Measurements from ENCODE around the gene PITPNB.

PITPNB gene

DNA sequence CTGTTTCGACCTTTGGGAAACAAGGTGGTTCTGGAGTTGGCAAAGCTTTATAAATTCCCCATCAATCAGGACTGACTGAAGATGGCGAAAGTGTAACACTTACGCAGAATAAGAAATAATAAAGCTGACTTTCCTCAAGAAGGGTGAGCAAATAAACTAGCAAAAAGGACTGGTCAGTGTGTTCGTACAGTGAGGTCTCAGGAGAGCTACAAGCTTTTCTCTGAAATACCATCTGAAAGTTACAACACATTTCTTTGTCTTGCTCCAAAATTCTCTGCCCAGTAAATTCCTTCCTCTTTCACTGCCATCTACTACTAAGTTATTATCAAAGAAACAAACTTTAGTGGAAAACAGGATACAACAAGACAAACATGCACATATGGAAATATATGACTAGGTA lies 13.4 kb downstream of the PITPNB start:
- H3K9ac ChIP-seq (ENCODE audit: low read depth, low read length) = no peak overlapping the region
- peaks cover 3% of the 10 kb centered on the region; the same call in 1 of the 2 replicates for H3K36me3 ChIP-seq (ENCODE audit: insufficient read depth, low read length)
- H3K9me3 ChIP-seq (ENCODE audit: control insufficient read depth, insufficient read depth, low read length) = no peaks in the 10 kb centered on the region
- H3K4me1 ChIP-seq (ENCODE audit: insufficient read depth, low read length) = no peaks in the 10 kb centered on the region

DNA sequence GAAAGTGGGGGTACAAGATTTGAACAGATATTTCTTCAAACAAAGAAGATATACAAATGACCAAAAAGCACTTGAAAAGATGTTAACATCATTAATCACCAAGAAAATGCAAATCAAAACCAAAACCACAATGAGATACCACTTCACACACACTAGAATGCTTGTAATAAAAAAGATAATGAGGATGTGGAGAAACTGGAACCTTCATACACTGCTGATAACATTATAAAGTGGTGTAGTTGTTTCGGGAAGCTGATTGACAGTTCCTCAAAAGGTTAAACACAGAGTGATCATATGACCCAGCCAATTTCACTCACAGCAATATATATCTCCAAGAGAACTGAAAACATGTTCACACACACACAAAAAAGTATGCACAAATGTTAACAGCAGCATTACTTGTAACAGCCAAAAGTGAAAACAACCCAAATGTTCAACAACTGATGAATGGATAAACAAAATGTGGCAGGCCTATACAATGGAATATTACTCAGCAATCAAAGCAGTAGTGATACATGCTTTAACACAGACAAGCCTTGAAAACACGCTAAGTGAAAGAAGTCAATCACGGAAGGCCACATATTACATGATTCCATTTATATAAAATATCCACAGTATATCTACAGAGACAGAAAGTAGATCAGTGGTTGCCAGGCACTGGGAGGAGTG lies 15.1 kb downstream of the PITPNB start:
- Histone ChIP-seq H3K36me3 (ENCODE audit: insufficient read depth, low read length) (peaks cover 3% of the 10 kb centered on the region; the same call in 1 of the 2 replicates), H3K4me1 (ENCODE audit: insufficient read depth, low read length) (no peaks in the 10 kb centered on the region), H3K9me3 (ENCODE audit: control insufficient read depth, insufficient read depth, low read length) (no peaks in the 10 kb centered on the region), H3K9ac (ENCODE audit: low read depth, low read length) (no peak overlapping the region)

DNA sequence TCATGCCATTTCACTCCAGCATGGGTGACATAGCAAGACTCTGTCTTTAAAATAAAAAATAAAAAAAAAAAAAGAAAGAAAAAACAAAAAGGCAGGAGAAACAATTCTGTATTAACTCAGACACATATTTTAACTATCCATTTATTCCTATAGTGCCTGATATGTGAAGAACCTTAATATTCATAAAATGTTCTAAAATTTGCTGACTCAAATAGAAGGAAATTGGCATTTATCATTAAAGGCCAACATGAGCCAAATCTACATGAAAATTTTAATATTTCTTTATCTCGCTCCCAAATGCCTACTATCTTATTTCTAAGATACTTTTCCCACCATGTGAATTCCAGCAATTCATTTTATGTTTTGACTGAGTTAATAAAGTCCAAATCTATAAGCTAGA lies 18.9 kb downstream of the PITPNB start:
- Histone ChIP-seq H3K36me3 (ENCODE audit: insufficient read depth, low read length) (peaks cover 15% of the 10 kb centered on the region), H3K4me1 (ENCODE audit: insufficient read depth, low read length) (no peaks in the 10 kb centered on the region; the same call in 1 of the 2 replicates), H3K9ac (ENCODE audit: low read depth, low read length) (no peak overlapping the region), H3K9me3 (ENCODE audit: control insufficient read depth, insufficient read depth, low read length) (no peaks in the 10 kb centered on the region)

DNA sequence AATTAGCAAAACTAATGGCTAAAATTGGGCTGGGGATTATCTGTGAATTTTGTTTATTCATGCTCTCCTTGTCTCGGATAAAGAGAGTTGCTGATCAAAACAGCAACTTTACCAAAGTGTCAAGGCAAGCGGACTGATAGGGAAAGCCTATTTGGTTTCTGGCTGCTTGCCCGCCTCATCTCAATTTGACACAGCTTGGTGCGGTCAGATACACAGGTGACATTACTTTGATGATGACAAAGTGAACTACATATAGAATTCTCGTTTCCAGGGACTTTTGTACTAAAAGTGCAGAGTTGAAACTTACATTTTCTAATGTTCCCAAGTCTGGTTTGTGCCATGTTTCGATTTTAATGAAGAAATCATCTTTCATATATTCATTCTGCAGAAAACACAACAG lies 22.8 kb downstream of the PITPNB start:
- Histone ChIP-seq H3K9me3 (ENCODE audit: control insufficient read depth, insufficient read depth, low read length) (no peaks in the 10 kb centered on the region), H3K36me3 (ENCODE audit: insufficient read depth, low read length) (peaks cover 30% of the 10 kb centered on the region)

DNA sequence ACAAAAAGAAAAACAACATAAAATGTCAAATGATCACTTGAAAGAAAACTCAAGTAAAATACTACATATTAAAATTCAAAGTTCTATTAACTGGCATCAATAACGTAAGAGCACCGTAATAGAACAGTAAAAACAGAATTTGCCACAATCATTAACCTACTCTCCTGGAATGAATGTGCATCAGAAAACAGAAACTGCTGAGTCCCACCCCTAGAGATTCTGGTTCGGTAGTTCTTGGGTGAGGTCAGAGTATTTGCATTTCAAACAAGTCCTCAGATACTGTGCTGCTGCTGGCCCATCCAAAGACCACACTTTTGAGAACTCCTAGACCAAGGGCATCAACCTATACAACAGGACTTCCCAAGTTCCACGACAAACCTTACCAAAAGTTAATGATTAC lies 23.5 kb downstream of the PITPNB start:
- Histone ChIP-seq H3K36me3 (ENCODE audit: insufficient read depth, low read length) (peaks cover 33% of the 10 kb centered on the region), H3K9ac (ENCODE audit: low read depth, low read length) (no peak overlapping the region), H3K9me3 (ENCODE audit: control insufficient read depth, insufficient read depth, low read length) (no peaks in the 10 kb centered on the region), H3K4me1 (ENCODE audit: insufficient read depth, low read length) (no peaks in the 10 kb centered on the region; the same call in 1 of the 2 replicates)

More for the DNA sequence above, 22.8 kb downstream of the PITPNB start:
- Histone ChIP-seq H3K9ac (ENCODE audit: low read depth, low read length) (no peak overlapping the region), H3K4me1 (ENCODE audit: insufficient read depth, low read length) (no peaks in the 10 kb centered on the region; the same call in 1 of the 2 replicates)

DNA sequence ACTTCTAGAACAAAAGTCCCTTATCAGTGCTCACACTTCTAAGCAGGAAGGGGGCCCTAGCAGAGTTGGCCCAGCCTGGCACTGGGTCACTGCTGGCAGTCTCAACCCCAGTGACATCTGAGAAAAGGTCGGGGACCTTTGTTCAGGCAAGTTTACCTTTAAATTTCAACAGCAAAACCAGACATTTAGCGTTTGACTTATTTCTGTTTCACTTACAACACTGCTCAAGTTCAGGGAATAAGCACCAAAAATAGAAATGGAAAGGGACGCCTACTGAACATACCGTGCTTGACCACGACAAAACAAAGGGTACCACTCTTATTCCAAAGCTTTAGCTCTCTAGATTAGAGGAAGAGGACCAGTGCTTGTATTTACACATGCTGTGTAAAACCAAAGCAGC lies 26.2 kb downstream of the PITPNB start:
- H3K9ac ChIP-seq (ENCODE audit: low read depth, low read length) = no peak overlapping the region
- H3K9me3 ChIP-seq (ENCODE audit: control insufficient read depth, insufficient read depth, low read length) = no peaks in the 10 kb centered on the region
- peaks cover 39% of the 10 kb centered on the region for H3K36me3 ChIP-seq (ENCODE audit: insufficient read depth, low read length)
- no peaks in the 10 kb centered on the region; the same call in 1 of the 2 replicates for H3K4me1 ChIP-seq (ENCODE audit: insufficient read depth, low read length)

DNA sequence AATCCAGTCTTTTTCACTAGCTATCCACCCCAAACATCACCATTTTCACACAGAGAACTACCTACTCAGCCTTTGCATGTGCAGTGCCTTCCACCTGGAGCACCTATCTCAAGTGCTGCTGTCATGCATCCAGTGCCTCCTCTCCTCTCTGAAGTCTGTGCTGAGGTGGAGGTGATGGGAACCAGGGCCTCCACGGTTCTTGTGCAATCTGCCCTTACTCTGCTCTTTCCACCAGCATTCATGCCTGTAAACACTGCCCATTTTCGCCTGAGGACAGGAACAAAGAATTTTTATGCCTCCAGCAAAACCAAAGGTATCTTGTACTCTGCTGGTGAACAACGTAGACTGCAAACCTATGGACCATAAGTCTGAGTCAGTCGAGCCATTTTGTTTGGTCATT lies 27.0 kb downstream of the PITPNB start:
- Histone ChIP-seq H3K4me1 (ENCODE audit: insufficient read depth, low read length) (no peaks in the 10 kb centered on the region; the same call in 1 of the 2 replicates), H3K9ac (ENCODE audit: low read depth, low read length) (no peak overlapping the region), H3K9me3 (ENCODE audit: control insufficient read depth, insufficient read depth, low read length) (no peaks in the 10 kb centered on the region), H3K36me3 (ENCODE audit: insufficient read depth, low read length) (peaks cover 35% of the 10 kb centered on the region)

DNA sequence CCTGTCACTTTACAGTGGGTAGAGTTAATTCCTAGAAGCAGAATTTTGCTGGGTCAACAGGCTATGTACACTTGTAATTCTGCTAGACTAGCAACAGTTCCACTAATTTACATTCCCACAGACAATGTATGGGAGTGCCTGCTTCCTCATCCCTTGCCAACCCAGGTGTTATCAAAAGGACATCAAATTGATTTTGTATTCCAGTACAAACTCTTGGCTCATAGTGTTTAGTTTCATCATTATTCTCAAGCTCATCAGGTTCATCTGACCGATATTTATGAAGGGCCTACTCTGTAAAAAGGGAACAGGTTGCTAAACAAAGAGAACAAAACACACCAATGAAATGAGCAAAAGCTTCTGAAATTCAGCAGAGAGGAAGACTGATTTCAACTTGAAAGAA lies 30.7 kb downstream of the PITPNB start:
- peaks cover 21% of the 10 kb centered on the region for H3K36me3 ChIP-seq (ENCODE audit: insufficient read depth, low read length)
- H3K4me1 ChIP-seq (ENCODE audit: insufficient read depth, low read length) = peaks cover 16% of the 10 kb centered on the region
- no peaks in the 10 kb centered on the region for H3K9me3 ChIP-seq (ENCODE audit: control insufficient read depth, insufficient read depth, low read length)
- no peak overlapping the region for H3K9ac ChIP-seq (ENCODE audit: low read depth, low read length)

DNA sequence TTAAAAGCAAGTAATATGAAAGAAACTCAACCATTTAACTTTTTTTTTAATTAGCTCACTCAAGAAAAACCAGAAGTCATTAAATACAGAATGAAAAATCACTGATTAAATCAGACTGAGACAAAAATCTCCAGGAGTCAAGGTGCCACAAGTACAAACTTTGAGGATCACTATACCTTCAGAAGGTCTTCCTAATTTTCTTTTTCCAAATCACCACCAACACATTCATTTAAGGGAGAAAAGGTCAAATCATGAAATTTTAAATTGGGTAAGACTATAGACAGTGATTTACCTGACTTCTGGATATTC lies 32.3 kb downstream of the PITPNB start:
- H3K36me3 ChIP-seq (ENCODE audit: insufficient read depth, low read length) = peaks cover 12% of the 10 kb centered on the region
- no peak overlapping the region for H3K9ac ChIP-seq (ENCODE audit: low read depth, low read length)
- no peaks in the 10 kb centered on the region for H3K9me3 ChIP-seq (ENCODE audit: control insufficient read depth, insufficient read depth, low read length)
- H3K4me1 ChIP-seq (ENCODE audit: insufficient read depth, low read length) = peaks cover 16% of the 10 kb centered on the region

DNA sequence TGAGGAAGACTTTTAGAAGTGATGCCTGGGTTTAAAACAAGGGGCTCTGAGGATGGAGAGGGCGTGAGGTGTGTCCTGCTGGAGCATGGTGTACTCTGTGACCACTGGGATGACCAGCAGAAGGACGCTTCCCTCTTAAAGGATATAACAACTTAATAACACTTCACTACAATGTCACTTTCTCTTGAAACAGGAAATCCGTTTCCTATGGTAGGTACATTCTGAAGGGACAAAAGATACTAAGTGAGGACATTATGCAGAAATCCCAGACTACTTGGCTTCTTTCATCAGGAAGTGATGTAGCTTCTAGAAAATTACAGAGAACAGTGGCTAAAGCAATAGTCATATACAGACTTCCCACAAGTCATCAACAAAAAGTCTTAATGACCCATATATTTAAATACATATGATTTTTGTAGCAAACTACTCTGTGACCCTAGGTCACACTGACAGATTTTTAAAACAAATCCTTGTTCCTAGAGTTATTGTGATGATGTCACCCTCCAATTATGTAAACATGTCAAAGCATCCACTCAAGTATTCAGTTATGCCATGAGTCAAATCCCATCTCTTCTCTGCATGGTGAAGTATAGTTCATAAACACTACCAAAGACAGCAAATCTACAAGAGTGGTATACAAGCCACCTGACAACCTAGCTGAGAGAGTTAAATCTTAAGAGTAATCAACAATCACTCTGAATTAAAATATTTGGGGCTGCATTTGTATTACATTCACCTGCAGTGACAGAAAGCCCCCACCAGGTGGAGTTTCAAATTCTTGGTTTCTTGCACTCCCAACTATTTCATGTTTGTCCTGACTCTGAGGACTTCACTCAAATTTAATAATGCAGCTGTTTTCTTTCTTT lies 32.8 kb downstream of the PITPNB start:
- H3K36me3 ChIP-seq (ENCODE audit: insufficient read depth, low read length) = peaks cover 9% of the 10 kb centered on the region; the same call in 1 of the 2 replicates

DNA sequence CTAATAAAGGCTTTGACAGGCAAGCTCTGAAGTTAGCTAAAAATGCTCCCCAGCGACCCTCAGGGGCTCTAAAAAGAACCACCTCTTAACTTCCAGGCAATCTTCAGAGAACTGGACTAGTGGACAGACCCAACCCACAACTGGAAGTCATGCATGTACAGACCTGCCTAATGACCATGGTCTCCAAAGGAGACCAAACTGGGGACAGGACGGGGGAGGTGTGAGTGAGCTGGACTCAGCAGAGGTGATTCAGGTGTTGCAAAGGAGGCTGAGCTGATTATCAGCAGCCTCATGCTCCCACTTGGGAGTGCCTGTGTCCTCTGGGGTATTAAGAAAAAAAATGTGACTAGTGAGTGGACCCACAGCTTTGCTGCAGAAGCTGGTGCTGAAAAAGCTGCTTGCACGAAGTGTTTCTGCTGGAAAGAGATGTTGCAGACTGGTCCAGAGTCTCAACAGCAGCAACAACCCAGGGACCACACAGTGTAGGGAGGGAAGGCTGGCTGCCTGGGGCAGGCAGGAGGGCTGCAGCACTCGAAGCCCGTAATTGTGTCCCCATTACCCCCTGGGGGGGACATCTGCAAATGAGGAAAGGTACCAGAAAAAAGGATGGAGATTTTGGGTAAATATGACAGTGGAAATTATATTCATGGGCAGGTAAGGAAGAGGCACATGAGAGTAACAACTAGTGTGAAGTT lies 35.3 kb downstream of the PITPNB start:
- peaks cover 20% of the 10 kb centered on the region for H3K4me1 ChIP-seq (ENCODE audit: insufficient read depth, low read length)
- no peaks in the 10 kb centered on the region for H3K9me3 ChIP-seq (ENCODE audit: control insufficient read depth, insufficient read depth, low read length)
- no peaks in the 10 kb centered on the region for H3K36me3 ChIP-seq (ENCODE audit: insufficient read depth, low read length)
- no peak overlapping the region for H3K9ac ChIP-seq (ENCODE audit: low read depth, low read length)

More for the DNA sequence above, 32.8 kb downstream of the PITPNB start:
- Histone ChIP-seq H3K9ac (ENCODE audit: low read depth, low read length) (no peak overlapping the region), H3K4me1 (ENCODE audit: insufficient read depth, low read length) (peaks cover 16% of the 10 kb centered on the region), H3K9me3 (ENCODE audit: control insufficient read depth, insufficient read depth, low read length) (no peaks in the 10 kb centered on the region)

DNA sequence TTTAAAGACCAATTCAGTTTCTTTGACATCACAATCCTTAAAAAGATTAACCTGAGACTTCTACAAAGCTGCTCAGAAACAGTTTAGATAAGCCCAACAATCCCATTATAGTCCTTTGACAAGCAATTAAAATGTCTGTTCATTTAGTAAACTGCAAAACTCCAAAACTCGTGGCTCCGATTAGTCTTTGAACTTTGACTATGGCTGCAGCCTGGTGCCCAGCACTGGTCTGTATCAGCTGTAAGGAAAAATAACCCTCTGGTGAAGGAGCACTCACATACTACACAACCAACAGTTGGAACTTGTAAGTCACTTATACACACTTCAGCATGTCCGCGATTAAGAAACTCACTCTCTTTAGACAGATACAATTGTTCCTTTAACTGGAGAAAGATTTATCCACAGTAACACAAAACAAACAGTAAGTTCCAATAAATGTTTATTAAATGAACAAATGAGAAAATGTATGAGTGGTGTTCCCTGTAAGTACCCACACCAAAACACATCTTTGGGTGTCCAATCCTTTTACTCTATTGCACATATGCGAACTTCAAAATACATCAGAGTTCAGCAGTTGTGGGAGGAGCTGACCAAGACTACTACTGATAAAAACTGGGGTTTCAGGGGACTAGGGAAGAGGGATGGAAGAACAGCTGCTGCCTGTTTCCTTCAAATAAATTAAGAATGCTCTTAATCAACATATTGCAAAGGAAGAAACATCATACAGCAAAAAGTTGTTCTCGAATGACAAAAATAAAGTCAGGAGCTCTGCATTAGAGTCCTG lies 36.4 kb downstream of the PITPNB start:
- peaks cover 25% of the 10 kb centered on the region for H3K4me1 ChIP-seq (ENCODE audit: insufficient read depth, low read length)
- H3K9me3 ChIP-seq (ENCODE audit: control insufficient read depth, insufficient read depth, low read length) = no peaks in the 10 kb centered on the region
- no peak overlapping the region for H3K9ac ChIP-seq (ENCODE audit: low read depth, low read length)
- no peaks in the 10 kb centered on the region for H3K36me3 ChIP-seq (ENCODE audit: insufficient read depth, low read length)

DNA sequence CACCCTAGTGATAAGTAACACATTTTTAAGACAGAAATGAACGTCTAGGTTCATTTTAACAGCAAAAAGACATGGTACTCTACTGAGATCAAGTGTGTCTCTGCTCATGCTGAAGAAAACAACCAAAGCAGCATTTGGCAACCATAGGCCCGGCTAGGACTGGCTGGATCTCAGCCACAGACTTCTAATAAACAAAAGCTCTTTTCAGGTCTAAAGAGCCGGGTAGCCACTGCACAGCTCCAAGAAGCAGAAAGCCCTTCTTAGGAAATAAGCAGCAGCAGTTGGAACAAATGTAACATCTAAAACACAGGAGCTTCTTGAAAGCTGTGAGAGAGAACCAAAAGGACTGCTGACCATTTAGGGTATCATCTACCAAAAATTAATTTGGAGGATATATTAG lies 37.6 kb downstream of the PITPNB start:
- Histone ChIP-seq H3K36me3 (ENCODE audit: insufficient read depth, low read length) (no peaks in the 10 kb centered on the region), H3K9ac (ENCODE audit: low read depth, low read length) (no peak overlapping the region), H3K4me1 (ENCODE audit: insufficient read depth, low read length) (peaks cover 24% of the 10 kb centered on the region), H3K9me3 (ENCODE audit: control insufficient read depth, insufficient read depth, low read length) (no peaks in the 10 kb centered on the region)

DNA sequence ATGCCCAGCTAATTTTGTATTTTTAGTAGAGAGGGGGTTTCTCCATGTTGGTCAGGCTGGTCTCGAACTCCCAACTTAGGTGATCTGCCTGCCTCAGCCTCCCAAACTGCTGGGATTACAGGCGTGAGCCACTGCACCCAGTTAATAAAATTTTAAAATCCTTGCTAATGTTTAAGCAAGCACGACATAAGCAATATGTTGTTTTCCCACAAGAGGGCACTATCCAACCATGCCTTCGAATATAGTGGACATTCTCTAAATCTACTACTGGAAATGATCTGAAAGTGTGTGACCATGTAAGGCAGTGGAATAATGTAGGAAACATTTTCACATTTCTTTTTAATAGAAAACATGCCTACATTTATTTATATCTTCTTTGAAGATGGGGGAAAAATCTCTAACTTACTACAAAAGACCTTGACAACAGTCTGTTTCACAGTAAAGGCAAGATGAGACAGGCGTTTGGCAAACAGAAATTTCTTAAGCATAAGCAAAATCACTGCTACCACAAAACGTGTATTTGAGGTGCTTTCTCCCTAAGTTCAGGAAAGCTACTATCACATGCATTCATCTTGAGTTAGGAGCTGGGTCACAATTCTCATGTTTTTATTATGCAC lies 38.2 kb downstream of the PITPNB start:
- no peaks in the 10 kb centered on the region for H3K9me3 ChIP-seq (ENCODE audit: control insufficient read depth, insufficient read depth, low read length)
- H3K9ac ChIP-seq (ENCODE audit: low read depth, low read length) = no peak overlapping the region
- no peaks in the 10 kb centered on the region for H3K36me3 ChIP-seq (ENCODE audit: insufficient read depth, low read length)
- peaks cover 19% of the 10 kb centered on the region for H3K4me1 ChIP-seq (ENCODE audit: insufficient read depth, low read length)

Data from ES-I3 (cell line).